ENCODE measurements around the gene GIMAP8. TPM values are rescaled to one million over a fixed set of nuclear protein-coding genes. Genes with fewer than 3 reads are reported as not detected.

The GIMAP8 gene
- total RNA-seq, 2 donors from 2014 or later, result 0.99 to 5.4 TPM

DNA sequence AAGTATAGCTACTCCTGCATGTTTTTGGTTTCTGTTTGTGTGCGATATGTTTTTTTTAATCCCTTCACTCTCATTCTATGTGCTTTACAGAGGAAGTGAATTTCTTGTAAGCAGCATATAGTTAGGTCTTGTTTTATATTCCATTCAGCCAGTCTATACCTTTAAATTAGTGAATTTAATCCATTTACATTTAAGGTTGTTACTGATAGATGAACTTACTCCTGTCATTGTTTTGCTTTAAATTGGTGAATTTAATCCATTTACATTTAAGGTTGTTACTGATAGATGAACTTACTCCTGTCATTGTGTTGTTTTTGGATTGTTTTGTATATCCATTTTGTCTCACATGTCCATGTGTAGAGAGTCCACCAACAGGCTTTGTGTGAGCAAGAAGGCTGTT is 11.1 kb downstream of the GIMAP8 start:
- no peak for TF ChIP-seq POLR2A (IDR thresholded peaks at IDR 0.05)
- TF ChIP-seq, protein P1, sequence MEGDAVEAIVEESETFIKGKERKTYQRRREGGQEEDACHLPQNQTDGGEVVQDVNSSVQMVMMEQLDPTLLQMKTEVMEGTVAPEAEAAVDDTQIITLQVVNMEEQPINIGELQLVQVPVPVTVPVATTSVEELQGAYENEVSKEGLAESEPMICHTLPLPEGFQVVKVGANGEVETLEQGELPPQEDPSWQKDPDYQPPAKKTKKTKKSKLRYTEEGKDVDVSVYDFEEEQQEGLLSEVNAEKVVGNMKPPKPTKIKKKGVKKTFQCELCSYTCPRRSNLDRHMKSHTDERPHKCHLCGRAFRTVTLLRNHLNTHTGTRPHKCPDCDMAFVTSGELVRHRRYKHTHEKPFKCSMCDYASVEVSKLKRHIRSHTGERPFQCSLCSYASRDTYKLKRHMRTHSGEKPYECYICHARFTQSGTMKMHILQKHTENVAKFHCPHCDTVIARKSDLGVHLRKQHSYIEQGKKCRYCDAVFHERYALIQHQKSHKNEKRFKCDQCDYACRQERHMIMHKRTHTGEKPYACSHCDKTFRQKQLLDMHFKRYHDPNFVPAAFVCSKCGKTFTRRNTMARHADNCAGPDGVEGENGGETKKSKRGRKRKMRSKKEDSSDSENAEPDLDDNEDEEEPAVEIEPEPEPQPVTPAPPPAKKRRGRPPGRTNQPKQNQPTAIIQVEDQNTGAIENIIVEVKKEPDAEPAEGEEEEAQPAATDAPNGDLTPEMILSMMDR (IDR thresholded peaks at IDR 0.05), result no peak
- Histone ChIP-seq H3K27ac (no peak overlapping the region), H3K36me3 (replicated peaks in 1 of 2; ENCODE audit: insufficient read depth in 1 of 2, low read depth in 2 of 2) (no peaks in the 10 kb centered on the region), H3K9me3 (peaks cover 0 to 19% (median 0%) of the 10 kb centered on the region in 3 donors), H3K4me1 (no peaks in the 10 kb centered on the region), H3K27me3 (no peaks in the 10 kb centered on the region), H3K4me3 (no peak overlapping the region)
- DNase-seq, result no peak
- 77% methylated on average over 1 of the region's 1 CpG for WGBS, 2 donors
- ATAC-seq, result no peak
- intact Hi-C loops (cut with DNase I), result no loop called here

DNA sequence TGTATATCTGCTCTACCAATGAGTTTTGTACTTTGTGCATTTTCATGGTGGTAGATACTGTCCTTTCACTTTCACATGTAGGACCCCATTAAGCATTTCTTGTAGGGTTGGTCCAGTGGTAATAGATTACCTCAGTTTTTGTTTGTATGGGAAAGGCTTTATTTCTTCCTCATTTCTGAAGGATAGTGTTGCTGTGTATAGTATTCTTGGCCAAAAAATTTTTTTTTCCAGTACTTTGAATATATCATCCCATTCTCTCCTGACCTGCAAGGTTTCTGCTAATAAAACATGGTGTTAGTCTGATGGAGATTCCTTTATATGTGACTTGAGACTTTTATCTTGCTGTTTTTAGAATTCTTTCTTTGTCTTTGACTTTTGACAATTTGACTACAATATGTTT is 12.0 kb downstream of the GIMAP8 start:
- TF ChIP-seq, protein P1 (IDR thresholded peaks at IDR 0.05), result no peak
- no peak for TF ChIP-seq POLR2A (IDR thresholded peaks at IDR 0.05)
- intact Hi-C loops (cut with DNase I), result no loop called here
- no peak for DNase-seq
- no peak overlapping the region for H3K4me3 ChIP-seq
- H3K9me3 ChIP-seq, result peaks cover 0 to 19% (median 0%) of the 10 kb centered on the region in 3 donors
- no peaks in the 10 kb centered on the region for H3K36me3 ChIP-seq (replicated peaks in 1 of 2; ENCODE audit: insufficient read depth in 1 of 2, low read depth in 2 of 2)
- no peak for ATAC-seq
- no peaks in the 10 kb centered on the region for H3K27me3 ChIP-seq
- H3K4me1 ChIP-seq, result no peaks in the 10 kb centered on the region
- no peak overlapping the region for H3K27ac ChIP-seq

DNA sequence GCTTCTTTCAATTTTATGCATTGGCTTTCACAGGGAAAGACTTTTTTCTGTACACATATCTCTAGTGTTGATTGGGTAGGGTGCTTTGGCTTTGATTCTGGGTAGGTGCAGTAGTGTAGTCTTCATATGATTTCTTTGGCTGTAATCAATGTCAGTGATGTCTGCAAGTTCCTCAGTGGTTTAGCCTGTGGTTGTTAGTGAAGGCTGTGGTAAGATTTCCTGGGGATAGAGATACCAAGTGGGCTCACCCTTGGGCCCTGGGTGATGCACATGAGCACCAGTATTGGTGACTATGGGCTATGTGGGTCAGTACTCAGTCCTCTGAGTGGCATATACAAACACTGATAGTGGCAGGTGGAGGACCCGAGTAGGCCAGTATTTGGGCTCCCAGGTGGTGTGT is 13.0 kb downstream of the GIMAP8 start:
- no peak overlapping the region for H3K27ac ChIP-seq

DNA sequence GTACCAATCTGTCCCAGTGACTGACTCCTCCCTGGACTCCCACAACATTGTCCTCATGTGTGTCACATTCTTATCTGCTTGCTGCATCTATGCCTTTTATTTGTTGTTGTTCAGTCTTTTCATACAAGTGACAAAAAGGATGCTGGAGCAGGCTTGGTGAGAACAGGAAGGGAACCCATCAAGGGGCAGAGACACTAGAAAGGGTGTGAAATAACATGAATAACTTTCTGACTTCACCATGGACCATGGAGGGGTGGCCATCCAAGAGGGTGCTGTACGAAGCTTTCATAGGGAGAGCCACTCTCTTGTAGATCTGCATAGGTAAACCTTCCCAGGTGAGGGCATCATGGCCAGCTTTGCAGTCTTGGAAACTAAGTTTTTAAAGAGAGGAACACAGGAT is 14.5 kb downstream of the GIMAP8 start:
- TF ChIP-seq, protein P1 (IDR thresholded peaks at IDR 0.05), result no peak
- no peak for TF ChIP-seq POLR2A (IDR thresholded peaks at IDR 0.05)
- WGBS, 2 donors, result 60 to 67% methylated on average over 1 of the region's 1 CpG
- H3K4me1 ChIP-seq, result no peaks in the 10 kb centered on the region
- no peak overlapping the region for H3K4me3 ChIP-seq
- H3K36me3 ChIP-seq (replicated peaks in 1 of 2; ENCODE audit: insufficient read depth in 1 of 2, low read depth in 2 of 2), result no peaks in the 10 kb centered on the region
- intact Hi-C loops (cut with DNase I), result no loop called here
- ATAC-seq (no peak), DNase-seq (no peak)
- H3K9me3 ChIP-seq, result peaks cover 0 to 19% (median 0%) of the 10 kb centered on the region in 3 donors
- H3K27me3 ChIP-seq, result no peaks in the 10 kb centered on the region
- H3K27ac ChIP-seq, result no peak overlapping the region

More for the DNA sequence above, 13.0 kb downstream of the GIMAP8 start:
- H3K27me3 ChIP-seq, result no peaks in the 10 kb centered on the region
- no peak overlapping the region for H3K4me3 ChIP-seq
- 85 to 100% methylated on average over 1 of the region's 1 CpG for WGBS, 2 donors
- TF ChIP-seq POLR2A (IDR thresholded peaks at IDR 0.05), result no peak
- TF ChIP-seq, protein P1 (IDR thresholded peaks at IDR 0.05), result no peak
- peaks cover 0 to 19% (median 0%) of the 10 kb centered on the region in 3 donors for H3K9me3 ChIP-seq
- H3K36me3 ChIP-seq (replicated peaks in 1 of 2; ENCODE audit: insufficient read depth in 1 of 2, low read depth in 2 of 2), result no peaks in the 10 kb centered on the region
- no peak for ATAC-seq
- DNase-seq, result no peak
- intact Hi-C loops (cut with DNase I), result no loop called here
- H3K4me1 ChIP-seq, result no peaks in the 10 kb centered on the region

DNA sequence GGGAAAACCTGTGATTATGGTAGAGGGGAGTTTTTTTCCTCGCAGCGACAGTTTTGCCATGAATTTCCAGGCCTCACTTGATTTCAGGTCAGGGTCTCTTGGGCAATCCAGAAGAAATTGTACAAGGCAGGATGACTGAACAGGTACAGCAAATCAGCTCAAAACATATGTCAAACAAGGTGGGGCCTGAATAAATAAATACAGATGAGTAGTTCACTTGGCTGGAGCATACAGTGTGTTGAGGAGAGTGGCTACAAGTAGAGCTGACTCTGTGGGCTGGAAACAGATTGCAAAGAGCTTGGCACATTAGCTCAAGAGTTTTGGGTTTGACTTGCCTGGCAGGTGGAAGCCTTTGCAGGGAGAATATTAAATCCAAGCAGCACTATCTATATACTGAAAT is 15.0 kb downstream of the GIMAP8 start:
- H3K36me3 ChIP-seq (replicated peaks in 1 of 2; ENCODE audit: insufficient read depth in 1 of 2, low read depth in 2 of 2), result no peaks in the 10 kb centered on the region
- no peaks in the 10 kb centered on the region for H3K27me3 ChIP-seq
- intact Hi-C loops (cut with DNase I), result no loop called here
- no peaks in the 10 kb centered on the region for H3K4me1 ChIP-seq
- H3K4me3 ChIP-seq, result no peak overlapping the region
- no peak for ATAC-seq
- WGBS, 2 donors, result 95 to 96% methylated on average over 2 of the region's 2 CpGs
- no peak for DNase-seq
- no peak for TF ChIP-seq POLR2A (IDR thresholded peaks at IDR 0.05)
- TF ChIP-seq, protein P1 (IDR thresholded peaks at IDR 0.05), result no peak
- no peak overlapping the region for H3K27ac ChIP-seq
- peaks cover 0 to 19% (median 0%) of the 10 kb centered on the region in 3 donors for H3K9me3 ChIP-seq
